PC-9 (cell line): Measurements from ENCODE around the gene PRKCA. TPM values are rescaled to one million over a fixed set of nuclear protein-coding genes. Genes with fewer than 3 reads are reported as not detected.

ENCODE experiments used
- BruUV-seq: library from RNA; stranded (reverse); fragments of 400-500 nt; replicated peaks from 2 replicates; lab custom pipeline; 2021; lab: Mats Ljungman, UMichigan
- CTCF ChIA-PET: fragments of 300-600 bp; sonication (Branson Sonifier 250); formaldehyde crosslinking; loops from one replicate; lab custom pipeline; 2022; ENCODE audit warnings: antibody characterized with exemption; lab: Charles Lee
- POLR2A ChIA-PET: fragments of 300-600 bp; sonication (Branson Sonifier 250); formaldehyde crosslinking; loops from one replicate; lab custom pipeline; 2022; ENCODE audit warnings: antibody characterized with exemption; ENCODE audit not compliant: unreplicated experiment; lab: Charles Lee
- DNase-seq, 2 experiments: peaks; one replicate each; pipeline versions ENCODE4 v3.0.0 to v3.0.0-alpha.2; 2015 to 2022; ENCODE audit warnings: mixed read lengths in 1 of 2
- H2AFZ ChIP-seq: fragments of 200-600 bp; sonication (generic); 2 replicates; pipeline ENCODE4 v1.8.1; 2017; ENCODE audit warnings: antibody characterized with exemption
- H3F3A ChIP-seq: fragments of 200-600 bp; sonication (generic); 2 replicates; pipeline ENCODE4 v1.8.1; 2017; ENCODE audit warnings: antibody characterized with exemption, mild to moderate bottlenecking, low read depth; ENCODE audit not compliant: insufficient read depth
- H3K27ac ChIP-seq: fragments of 200-600 bp; sonication (generic); 2 replicates; pipeline ENCODE4 v1.6.1; 2016; ENCODE audit warnings: mixed run types
- H3K27me3 ChIP-seq: fragments of 200-600 bp; sonication (generic); 2 replicates; pipeline ENCODE4 v1.6.1; 2016; ENCODE audit warnings: low read depth, mixed run types; ENCODE audit not compliant: insufficient read depth
- H3K36me3 ChIP-seq: fragments of 200-600 bp; sonication (generic); 2 replicates; pipeline ENCODE4 v1.6.1; 2016; ENCODE audit warnings: low read depth, mixed run types
- H3K4me1 ChIP-seq: fragments of 200-600 bp; sonication (generic); replicated peaks from 2 replicates; pipeline ENCODE4 v1.6.1; 2016; ENCODE audit warnings: mixed run types; ENCODE audit not compliant: insufficient read depth
- H3K4me2 ChIP-seq: fragments of 200-600 bp; sonication (generic); 2 replicates; pipeline ENCODE4 v1.6.1; 2017; ENCODE audit warnings: mixed run types
- H3K4me3 ChIP-seq: fragments of 200-600 bp; sonication (generic); 2 replicates; pipeline ENCODE4 v1.6.1; 2016; ENCODE audit warnings: mixed run types
- H3K79me2 ChIP-seq: fragments of 200-600 bp; sonication (generic); 2 replicates; pipeline ENCODE4 v1.6.1; 2017; ENCODE audit warnings: low read depth, mixed run types
- H3K9me2 ChIP-seq: fragments of 200-600 bp; sonication (generic); 2 replicates; pipeline ENCODE4 v1.8.1; 2017; ENCODE audit warnings: mild to moderate bottlenecking; ENCODE audit not compliant: insufficient read depth
- H3K9me3 ChIP-seq: fragments of 200-600 bp; sonication (generic); 2 replicates; pipeline ENCODE4 v1.8.1; 2016; ENCODE audit warnings: low read depth; ENCODE audit not compliant: insufficient read depth
- H4K20me1 ChIP-seq: fragments of 200-600 bp; sonication (generic); 2 replicates; pipeline ENCODE4 v1.8.1; 2017; ENCODE audit not compliant: insufficient read depth
- EZH2 ChIP-seq: fragments of 200-600 bp; sonication (generic); IDR thresholded peaks from 2 replicates; pipeline ENCODE4 v1.8.0; 2017; ENCODE audit warnings: antibody characterized with exemption, low read depth
- intact Hi-C: fragments of 100-400 bp; cut with micrococcal nuclease; formaldehyde crosslinking; loops from one replicate; pipeline ENCODE4 v1.10.0; 2022; ENCODE audit not compliant: unreplicated experiment
- total RNA-seq: library from RNA; stranded (reverse); gene quantifications from 2 replicates; pipeline ENCODE4 v1.2.3, GENCODE V29; 2021
- TF ChIP-seq, protein P1 (sequence below): fragments of 200-600 bp; sonication (generic); conservative IDR thresholded peaks from 2 replicates; pipeline ENCODE4 v1.6.1; 2017; ENCODE audit warnings: mixed run types, antibody characterized with exemption, mild to moderate bottlenecking, moderate library complexity

Gene PRKCA
- total RNA-seq, 1 experiment from 2014 or later = 23.1 TPM

DNA sequence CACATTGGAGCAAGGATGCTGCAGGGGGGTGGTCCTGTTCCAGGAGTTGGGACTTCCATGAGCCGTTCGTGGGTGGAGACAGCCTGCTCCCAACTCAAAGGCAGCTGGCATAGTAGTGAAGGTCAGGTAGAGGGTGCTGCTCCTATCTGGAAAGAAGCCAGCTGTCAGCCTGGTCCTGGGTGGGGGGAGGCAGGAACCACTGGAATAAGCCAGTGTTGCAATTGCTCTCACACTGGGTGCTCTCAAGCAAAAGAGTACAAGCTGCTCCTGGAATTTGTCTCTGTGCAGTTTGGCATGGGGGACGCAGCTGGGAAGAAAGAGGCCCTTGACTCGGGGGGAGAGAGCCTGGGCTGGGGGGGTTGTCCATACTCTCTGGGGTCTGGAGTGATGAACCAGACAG lies 541.2 kb downstream of the PRKCA start:
- Histone ChIP-seq H4K20me1 (no peaks in the 10 kb centered on the region), H3K4me2 (no peak overlapping the region), H3K9me2 (no peaks in the 10 kb centered on the region), H3K36me3 (no peaks in the 10 kb centered on the region), H3K4me1 (no peaks in the 10 kb centered on the region), H3F3A (no peaks in the 10 kb centered on the region), H3K27me3 (peaks cover 74% of the 10 kb centered on the region), H3K27ac (no peak overlapping the region), H3K9me3 (no peaks in the 10 kb centered on the region; the same call in 1 of the 2 replicates), H3K4me3 (no peak overlapping the region), H2AFZ (no peak overlapping the region), H3K79me2 (no peaks in the 10 kb centered on the region)
- no TSS peak for BruUV-seq
- ChIA-PET POLR2A (interaction anchor here (0.7 kb wide), 1 partner anchor 12 kb away, joined by 5 read pairs; no protein-coding TSS in a partner anchor), CTCF (no interaction called here)
- TF ChIP-seq, protein P1, sequence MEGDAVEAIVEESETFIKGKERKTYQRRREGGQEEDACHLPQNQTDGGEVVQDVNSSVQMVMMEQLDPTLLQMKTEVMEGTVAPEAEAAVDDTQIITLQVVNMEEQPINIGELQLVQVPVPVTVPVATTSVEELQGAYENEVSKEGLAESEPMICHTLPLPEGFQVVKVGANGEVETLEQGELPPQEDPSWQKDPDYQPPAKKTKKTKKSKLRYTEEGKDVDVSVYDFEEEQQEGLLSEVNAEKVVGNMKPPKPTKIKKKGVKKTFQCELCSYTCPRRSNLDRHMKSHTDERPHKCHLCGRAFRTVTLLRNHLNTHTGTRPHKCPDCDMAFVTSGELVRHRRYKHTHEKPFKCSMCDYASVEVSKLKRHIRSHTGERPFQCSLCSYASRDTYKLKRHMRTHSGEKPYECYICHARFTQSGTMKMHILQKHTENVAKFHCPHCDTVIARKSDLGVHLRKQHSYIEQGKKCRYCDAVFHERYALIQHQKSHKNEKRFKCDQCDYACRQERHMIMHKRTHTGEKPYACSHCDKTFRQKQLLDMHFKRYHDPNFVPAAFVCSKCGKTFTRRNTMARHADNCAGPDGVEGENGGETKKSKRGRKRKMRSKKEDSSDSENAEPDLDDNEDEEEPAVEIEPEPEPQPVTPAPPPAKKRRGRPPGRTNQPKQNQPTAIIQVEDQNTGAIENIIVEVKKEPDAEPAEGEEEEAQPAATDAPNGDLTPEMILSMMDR = no peak
- no peak for TF ChIP-seq EZH2
- DNase-seq = no peak
- intact Hi-C loops = no loop called here

DNA sequence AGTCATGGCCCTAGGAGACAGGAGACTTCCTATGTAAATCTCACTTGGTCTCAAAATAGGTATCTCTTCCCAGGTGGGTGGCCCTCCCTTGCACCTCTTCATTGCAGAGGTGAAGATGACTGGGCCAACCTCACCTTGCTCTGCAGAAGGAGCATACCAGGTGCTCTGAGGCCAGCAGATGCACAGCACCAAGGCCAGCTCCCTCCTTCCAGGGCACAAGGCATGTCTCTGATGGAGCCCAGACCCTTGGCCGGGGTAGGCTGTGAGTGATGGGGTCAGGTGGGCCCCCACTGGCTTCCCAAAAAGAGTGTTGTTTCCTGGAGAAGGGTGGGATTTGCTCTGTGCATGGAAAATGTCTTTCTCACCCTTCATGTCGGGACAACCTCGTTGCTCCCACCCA lies 545.3 kb downstream of the PRKCA start:
- no peak overlapping the region for H3K4me3 ChIP-seq
- H4K20me1 ChIP-seq = no peaks in the 10 kb centered on the region
- ChIA-PET CTCF (no interaction called here), POLR2A (no interaction called here)
- H3K27ac ChIP-seq = no peak overlapping the region
- BruUV-seq = no TSS peak
- no peak overlapping the region for H3K4me2 ChIP-seq
- H3K9me2 ChIP-seq = no peaks in the 10 kb centered on the region
- H3K79me2 ChIP-seq = no peaks in the 10 kb centered on the region
- DNase-seq = no peak
- H3K36me3 ChIP-seq = no peaks in the 10 kb centered on the region
- no peaks in the 10 kb centered on the region for H3F3A ChIP-seq
- no peaks in the 10 kb centered on the region for H3K4me1 ChIP-seq
- no peak for TF ChIP-seq EZH2
- TF ChIP-seq, protein P1 = no peak
- no peaks in the 10 kb centered on the region; the same call in 1 of the 2 replicates for H3K9me3 ChIP-seq
- H2AFZ ChIP-seq = no peak overlapping the region
- intact Hi-C loops = no loop called here
- peaks cover 76% of the 10 kb centered on the region for H3K27me3 ChIP-seq

DNA sequence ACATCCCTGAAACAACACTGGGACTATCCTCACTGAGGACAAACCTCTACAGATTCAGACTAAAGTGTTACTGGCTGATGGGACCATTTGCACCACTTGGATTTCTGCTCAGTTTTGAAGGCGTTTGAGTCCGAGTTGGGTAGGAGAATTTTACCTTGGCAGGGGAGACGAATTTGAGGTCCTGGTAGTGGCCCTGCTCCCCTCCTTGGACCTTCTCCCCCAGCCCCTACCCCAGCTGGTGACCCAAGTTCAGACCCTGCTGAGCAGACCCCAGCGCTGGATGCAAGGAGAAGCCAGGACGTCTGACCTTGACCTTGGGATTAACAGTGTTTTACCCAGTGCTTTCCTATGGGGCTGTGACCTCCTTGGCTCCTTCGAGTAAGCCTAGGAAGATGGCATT lies 546.1 kb downstream of the PRKCA start:
- no peak overlapping the region for H3K4me3 ChIP-seq
- TF ChIP-seq, protein P1 = no peak
- TF ChIP-seq EZH2 = no peak
- peaks cover 81% of the 10 kb centered on the region for H3K27me3 ChIP-seq
- no peak overlapping the region for H3K27ac ChIP-seq
- H4K20me1 ChIP-seq = no peaks in the 10 kb centered on the region
- ChIA-PET POLR2A (no interaction called here), CTCF (no interaction called here)
- H3K36me3 ChIP-seq = no peaks in the 10 kb centered on the region
- BruUV-seq = no TSS peak
- no peaks in the 10 kb centered on the region for H3F3A ChIP-seq
- H3K4me1 ChIP-seq = no peaks in the 10 kb centered on the region
- DNase-seq = no peak
- H2AFZ ChIP-seq = no peak overlapping the region
- H3K4me2 ChIP-seq = no peak overlapping the region
- no peaks in the 10 kb centered on the region for H3K79me2 ChIP-seq
- H3K9me2 ChIP-seq = no peaks in the 10 kb centered on the region
- no peaks in the 10 kb centered on the region; the same call in 1 of the 2 replicates for H3K9me3 ChIP-seq
- intact Hi-C loops = no loop called here
